ACC112 (cell line): ENCODE measurements around the gene PPP4R2.

Experiments used
- H2AFZ ChIP-seq: fragments of 200-600 bp; sonication (generic); one replicate; pipeline ENCODE4 v1.6.0; 2017; ENCODE audit warnings: antibody characterized with exemption, low read length; ENCODE audit not compliant: unreplicated experiment
- H3K27ac ChIP-seq: fragments of 200-600 bp; sonication (generic); 2 replicates; pipeline ENCODE4 v1.5.1; 2014; ENCODE audit warnings: low read depth, mild to moderate bottlenecking, antibody characterized with exemption, low read length, moderate library complexity
- H3K27me3 ChIP-seq: fragments of 200-600 bp; sonication (generic); 2 replicates; pipeline ENCODE4 v1.6.1; 2014; ENCODE audit warnings: mild to moderate bottlenecking, antibody characterized with exemption, low read length, moderate library complexity, mixed read lengths; ENCODE audit not compliant: insufficient read depth
- H3K36me3 ChIP-seq: fragments of 200-600 bp; sonication (generic); 2 replicates; pipeline ENCODE4 v1.6.1; 2016; ENCODE audit warnings: mild to moderate bottlenecking, antibody characterized with exemption, low read length, moderate library complexity, mixed read lengths; ENCODE audit not compliant: insufficient read depth
- H3K4me1 ChIP-seq: fragments of 200-600 bp; sonication (generic); one replicate; pipeline ENCODE4 v1.6.1; 2016; ENCODE audit warnings: low read length, mixed read lengths; ENCODE audit not compliant: insufficient read depth, unreplicated experiment, control insufficient read depth
- H3K4me3 ChIP-seq: fragments of 200-600 bp; sonication (generic); 2 replicates; pipeline ENCODE4 v1.5.1; 2014; ENCODE audit warnings: mild to moderate bottlenecking, low read depth, low read length
- H3K79me2 ChIP-seq: fragments of 200-600 bp; sonication (generic); one replicate; pipeline ENCODE4 v1.6.0; 2016; ENCODE audit warnings: low read length; ENCODE audit not compliant: control insufficient read depth, unreplicated experiment, insufficient read depth

Gene PPP4R2

DNA sequence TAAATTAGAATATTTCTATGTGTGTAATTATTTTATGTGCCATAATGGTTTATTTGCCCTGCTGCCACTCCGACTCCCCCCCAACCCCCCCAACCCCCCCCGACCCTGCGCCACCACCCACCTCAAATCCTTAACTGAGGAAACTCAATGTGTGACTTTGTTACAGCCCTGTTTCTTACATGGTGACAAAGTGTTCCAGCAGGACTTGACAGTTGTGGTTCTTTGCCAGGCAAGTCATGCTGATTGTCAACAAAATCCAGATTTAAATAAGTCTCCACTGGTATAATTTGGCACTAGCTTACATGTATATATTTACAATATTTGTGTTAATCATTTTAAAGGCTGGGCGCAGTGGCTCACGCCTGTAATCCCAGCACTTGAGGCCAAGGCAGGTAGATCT is 72.6 kb downstream of the PPP4R2 start:
- no peak overlapping the region for H3K4me3 ChIP-seq
- peaks cover 17% of the 10 kb centered on the region for H3K36me3 ChIP-seq
- H3K27me3 ChIP-seq, result no peaks in the 10 kb centered on the region
- no peak overlapping the region for H2AFZ ChIP-seq
- H3K27ac ChIP-seq, result no peak overlapping the region
- H3K79me2 ChIP-seq, result no peaks in the 10 kb centered on the region
- H3K4me1 ChIP-seq, result peaks cover 59% of the 10 kb centered on the region

DNA sequence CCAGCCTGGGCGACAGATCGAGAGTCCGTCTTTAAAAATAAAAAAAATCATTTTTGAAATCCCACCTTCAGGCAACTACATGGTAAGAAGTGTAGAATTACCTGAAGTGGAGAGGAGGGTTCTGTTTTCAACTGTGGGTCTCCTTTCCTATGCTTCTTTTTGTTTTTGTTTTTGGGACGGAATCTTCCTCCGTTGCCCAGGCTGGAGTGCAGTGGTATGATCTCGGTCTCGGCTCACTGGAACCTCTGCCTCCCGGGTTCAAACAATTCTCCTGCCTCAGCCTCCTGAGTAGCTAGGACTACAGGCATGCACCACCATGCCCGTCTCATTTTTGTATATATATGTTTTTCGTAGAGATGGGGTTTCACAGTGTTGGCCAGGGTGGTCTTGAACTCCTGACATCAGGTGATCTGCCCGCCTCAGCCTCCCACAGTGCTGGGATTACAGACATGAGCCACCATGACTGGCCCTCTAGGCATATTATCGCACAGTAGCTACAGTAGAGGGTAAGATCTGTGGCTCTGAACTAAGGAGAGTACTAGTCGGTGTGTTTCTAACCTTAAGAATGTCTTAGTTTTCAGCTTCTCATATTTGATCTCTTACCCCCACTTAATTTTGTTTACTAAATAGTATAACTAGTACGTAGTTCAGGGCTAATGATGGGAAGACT is 73.3 kb downstream of the PPP4R2 start:
- peaks cover 14% of the 10 kb centered on the region for H3K36me3 ChIP-seq
- peak overlapping the region; percentile 28; the same call in 1 of the 2 replicates for H3K4me3 ChIP-seq
- H3K4me1 ChIP-seq, result peaks cover 52% of the 10 kb centered on the region
- H3K79me2 ChIP-seq, result no peaks in the 10 kb centered on the region
- H3K27me3 ChIP-seq, result no peaks in the 10 kb centered on the region
- H2AFZ ChIP-seq, result no peak overlapping the region
- H3K27ac ChIP-seq, result peak overlapping the region; percentile 79

DNA sequence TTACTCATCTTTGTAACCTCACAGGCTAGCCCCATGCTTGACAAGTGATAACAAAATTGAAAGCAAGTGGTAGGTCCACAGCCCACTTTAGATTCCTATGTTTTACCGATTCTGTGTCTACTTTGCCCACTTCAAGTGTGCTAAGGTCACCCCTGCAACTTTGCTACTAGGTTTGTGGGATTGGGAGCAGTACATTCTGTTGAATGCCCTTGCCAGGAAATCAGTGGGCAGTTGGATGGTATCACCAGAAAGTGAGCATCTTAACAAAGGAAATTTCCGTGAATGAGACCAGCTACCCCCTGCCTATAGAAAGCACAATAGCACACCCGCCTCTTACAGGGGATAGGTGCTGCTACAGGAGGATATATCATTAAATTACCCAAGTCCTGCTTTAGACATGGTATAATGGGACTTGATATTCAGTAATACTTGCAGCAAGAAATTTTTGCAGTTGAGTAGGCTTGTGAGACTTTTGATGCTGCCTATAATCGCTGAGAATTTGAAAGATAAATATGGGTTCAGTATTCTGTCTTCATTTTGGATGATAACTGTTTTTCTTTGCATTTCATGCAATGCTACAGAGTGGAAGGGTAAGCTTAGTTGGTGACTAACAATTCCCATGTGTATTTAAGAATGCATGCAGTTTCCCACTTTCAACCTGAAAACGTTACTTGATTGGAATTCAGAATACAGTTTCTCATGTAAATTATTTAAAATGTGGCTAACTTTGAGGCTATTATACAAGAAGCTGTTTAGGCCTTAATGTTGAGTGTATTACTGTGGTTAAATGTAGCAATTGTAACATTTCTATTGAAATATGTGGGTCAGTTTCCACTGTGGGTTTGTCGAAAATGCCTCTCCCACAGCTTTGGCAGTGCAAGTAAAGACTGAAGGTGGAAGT is 74.3 kb downstream of the PPP4R2 start:
- Histone ChIP-seq H2AFZ (no peak overlapping the region), H3K79me2 (no peaks in the 10 kb centered on the region), H3K4me3 (peak overlapping the region; percentile 28), H3K4me1 (peaks cover 43% of the 10 kb centered on the region), H3K36me3 (peaks cover 6% of the 10 kb centered on the region; the same call in 1 of the 2 replicates), H3K27ac (peak overlapping the region; percentile 79), H3K27me3 (no peaks in the 10 kb centered on the region)

DNA sequence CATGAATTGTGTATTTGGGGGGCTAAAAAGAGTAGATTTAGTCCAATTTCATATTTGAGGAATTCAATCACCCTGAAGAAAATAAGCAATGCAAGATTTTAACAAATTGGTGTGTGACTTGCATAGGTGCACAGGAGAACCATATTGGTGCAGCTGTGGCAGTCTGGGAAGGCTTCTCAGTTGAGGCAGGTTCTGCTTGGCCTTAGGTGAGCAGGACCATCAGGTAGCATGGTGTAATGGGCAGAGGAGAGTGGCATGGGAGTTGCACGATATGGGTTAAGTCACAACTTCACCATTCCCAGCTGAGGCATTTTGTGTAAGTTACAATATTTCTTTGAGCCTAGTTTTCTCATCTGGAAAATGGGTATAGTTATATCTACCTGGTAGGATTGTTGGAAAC is 75.3 kb downstream of the PPP4R2 start:
- H3K4me1 ChIP-seq, result peaks cover 36% of the 10 kb centered on the region

DNA sequence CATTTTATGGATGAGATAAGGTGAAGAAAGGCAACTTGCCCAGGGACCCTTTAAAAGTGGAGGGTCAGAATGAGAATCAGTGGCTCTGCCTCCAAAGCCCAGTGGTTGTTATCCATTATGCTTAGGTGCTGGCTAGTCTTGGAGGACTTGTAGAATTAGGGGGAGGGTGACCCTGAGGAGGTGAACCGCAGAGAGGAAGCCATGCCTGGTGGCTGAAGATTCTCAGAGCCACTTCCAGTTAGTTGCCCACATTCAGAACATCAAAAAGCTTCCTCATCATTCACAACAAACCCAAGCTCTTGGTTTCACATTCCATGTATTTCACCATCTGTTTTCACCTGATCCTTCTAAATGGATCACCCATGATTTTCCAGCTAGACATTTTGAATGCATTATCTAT is 76.0 kb downstream of the PPP4R2 start:
- peaks cover 5% of the 10 kb centered on the region; the same call in 1 of the 2 replicates for H3K36me3 ChIP-seq
- H2AFZ ChIP-seq, result no peak overlapping the region
- H3K4me1 ChIP-seq, result peaks cover 36% of the 10 kb centered on the region
- H3K27ac ChIP-seq, result peak overlapping the region; percentile 79; the same call in 1 of the 2 replicates
- H3K27me3 ChIP-seq, result no peaks in the 10 kb centered on the region
- H3K79me2 ChIP-seq, result no peaks in the 10 kb centered on the region
- H3K4me3 ChIP-seq, result no peak overlapping the region

More for the DNA sequence above, 75.3 kb downstream of the PPP4R2 start:
- Histone ChIP-seq H3K79me2 (no peaks in the 10 kb centered on the region), H3K4me3 (0 out of 2 replicates have a peak overlapping the region, but pooled peaks have one; percentile 28), H3K27ac (peak overlapping the region; percentile 79), H3K27me3 (no peaks in the 10 kb centered on the region), H3K36me3 (peaks cover 6% of the 10 kb centered on the region; the same call in 1 of the 2 replicates), H2AFZ (no peak overlapping the region)

DNA sequence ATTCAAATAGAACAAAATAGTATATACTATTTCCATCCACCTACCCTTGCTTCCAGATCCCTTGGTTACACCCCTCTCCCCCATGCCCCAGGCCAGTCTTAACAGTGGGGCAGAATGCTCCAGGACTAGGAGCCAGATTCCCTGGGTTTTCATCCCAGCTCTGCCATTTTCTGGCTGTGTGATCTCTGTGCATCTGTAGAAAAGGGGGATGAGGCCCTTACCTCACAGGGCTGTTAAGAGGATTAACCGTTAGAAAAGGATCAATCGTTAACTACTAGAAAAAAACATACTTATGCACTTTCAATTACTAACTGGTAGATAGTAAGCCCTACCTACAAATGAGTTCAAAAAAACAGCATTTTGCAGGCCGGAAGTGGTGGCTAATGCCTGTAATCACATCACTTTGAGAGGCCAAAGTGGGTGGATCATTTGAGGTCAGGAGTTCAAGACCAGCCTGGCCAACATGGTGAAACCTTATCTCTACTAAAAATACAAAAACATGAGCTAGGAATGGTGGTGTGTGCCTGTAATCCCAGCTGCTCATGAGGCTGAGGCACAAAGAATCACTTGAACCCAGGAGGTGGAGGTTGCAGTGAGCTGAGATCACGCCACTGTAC is 76.6 kb downstream of the PPP4R2 start:
- Histone ChIP-seq H3K4me3 (no peak overlapping the region), H3K27me3 (no peaks in the 10 kb centered on the region), H3K36me3 (no peaks in the 10 kb centered on the region), H2AFZ (no peak overlapping the region), H3K79me2 (no peaks in the 10 kb centered on the region), H3K27ac (no peak overlapping the region), H3K4me1 (peaks cover 36% of the 10 kb centered on the region)

DNA sequence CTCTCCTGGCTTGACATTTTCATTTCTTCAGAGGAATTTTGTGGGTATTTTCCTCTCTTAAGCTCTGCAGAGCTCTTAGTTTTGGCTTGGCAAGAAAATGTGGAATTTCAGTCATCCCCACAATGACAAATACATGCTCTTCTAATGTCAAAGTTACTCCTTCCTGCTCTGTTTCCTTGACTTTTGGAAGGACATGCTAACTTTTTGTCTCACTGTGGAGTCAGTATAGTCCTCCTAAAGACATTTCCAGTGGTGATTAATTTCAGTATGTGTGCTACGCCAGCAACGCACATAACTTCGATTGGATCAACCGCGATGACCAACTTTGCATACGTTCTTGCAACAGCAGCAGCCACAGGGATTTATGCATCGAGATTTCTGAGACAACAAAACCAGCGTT is 78.2 kb downstream of the PPP4R2 start:
- Histone ChIP-seq H2AFZ (no peak overlapping the region), H3K79me2 (no peaks in the 10 kb centered on the region), H3K27me3 (no peaks in the 10 kb centered on the region), H3K4me1 (peaks cover 36% of the 10 kb centered on the region), H3K4me3 (no peak overlapping the region), H3K36me3 (no peaks in the 10 kb centered on the region), H3K27ac (no peak overlapping the region)

DNA sequence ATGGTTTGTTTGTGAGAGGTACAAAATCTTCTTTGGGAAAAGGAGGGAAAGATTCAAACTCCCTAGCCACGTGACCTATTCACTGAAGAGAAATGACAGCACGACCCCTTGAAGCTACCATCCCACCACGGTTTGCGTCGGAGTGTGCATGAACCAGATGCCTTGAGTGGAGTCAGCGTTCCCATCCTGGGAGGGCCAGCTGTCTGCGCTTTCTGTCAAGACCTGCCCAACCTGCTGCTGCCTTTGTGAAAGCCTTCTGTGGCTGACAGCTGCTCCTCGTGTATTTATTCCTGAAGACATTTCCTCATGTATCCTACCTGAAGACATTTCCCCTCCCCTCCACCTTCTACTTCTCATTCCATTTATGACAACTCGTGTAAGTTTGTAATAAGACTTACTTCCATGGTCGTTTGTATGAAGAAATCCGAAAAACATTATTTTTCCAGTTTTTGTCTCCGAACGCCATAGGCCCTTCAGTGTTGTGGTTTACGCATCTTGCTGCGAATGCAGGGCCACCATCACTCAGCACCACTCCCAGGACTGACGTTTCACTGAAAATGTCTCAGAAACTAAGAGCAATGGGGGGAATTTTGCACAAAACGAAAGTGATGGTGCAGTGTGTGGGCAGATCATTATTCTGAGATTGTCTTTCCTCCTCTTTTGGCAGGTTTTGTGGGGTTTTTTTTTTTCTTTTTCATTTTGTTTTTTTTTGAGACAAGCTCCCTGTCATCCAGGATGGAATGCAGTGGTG is 83.8 kb downstream of the PPP4R2 start:
- no peaks in the 10 kb centered on the region for H3K27me3 ChIP-seq
- H3K79me2 ChIP-seq, result no peaks in the 10 kb centered on the region
- H3K4me1 ChIP-seq, result no peaks in the 10 kb centered on the region
- H3K27ac ChIP-seq, result no peak overlapping the region
- no peak overlapping the region for H3K4me3 ChIP-seq
- no peaks in the 10 kb centered on the region for H3K36me3 ChIP-seq
- H2AFZ ChIP-seq, result no peak overlapping the region

DNA sequence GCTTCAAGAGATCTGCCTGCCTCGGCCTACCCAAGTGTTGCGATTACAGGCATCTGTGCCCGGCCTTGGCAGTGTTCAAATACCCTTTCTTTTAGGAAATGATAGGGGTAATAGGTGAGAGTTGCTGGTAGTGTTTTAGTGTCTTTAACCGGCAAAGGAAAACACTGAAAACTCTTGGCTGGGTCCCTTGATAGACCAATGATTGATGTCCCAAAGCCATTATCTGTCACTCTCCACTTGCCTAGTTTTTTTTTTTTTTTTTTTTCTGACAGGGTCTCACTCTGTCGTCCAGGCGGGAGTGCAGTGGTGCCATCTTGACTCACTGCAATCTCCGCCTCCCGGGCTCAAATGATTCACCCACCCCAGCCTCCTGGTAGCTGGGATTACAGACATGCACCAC is 84.5 kb downstream of the PPP4R2 start:
- H3K4me1 ChIP-seq, result no peaks in the 10 kb centered on the region
- H3K4me3 ChIP-seq, result no peak overlapping the region
- H3K27ac ChIP-seq, result no peak overlapping the region
- no peaks in the 10 kb centered on the region for H3K36me3 ChIP-seq
- H3K79me2 ChIP-seq, result no peaks in the 10 kb centered on the region
- H2AFZ ChIP-seq, result no peak overlapping the region
- no peaks in the 10 kb centered on the region for H3K27me3 ChIP-seq

DNA sequence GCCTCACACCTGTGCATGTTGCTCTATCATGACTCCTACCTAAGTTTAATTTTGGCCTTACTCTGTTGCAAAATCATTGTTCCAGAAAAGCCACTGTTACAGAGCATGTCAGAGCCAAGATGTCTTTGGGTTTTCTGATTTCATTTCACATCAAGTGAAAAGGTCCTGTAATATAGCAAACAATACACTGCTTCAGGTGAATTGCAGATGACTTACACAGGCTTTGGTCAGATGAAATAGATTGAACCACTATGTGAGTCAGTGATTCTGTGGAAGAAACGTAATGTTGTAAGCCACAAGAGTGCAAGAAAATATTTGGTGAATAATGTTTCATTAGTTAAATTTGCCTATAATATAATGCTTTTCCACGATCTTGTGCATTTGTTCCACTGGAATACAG is 87.6 kb downstream of the PPP4R2 start:
- H3K27ac ChIP-seq, result no peak overlapping the region
- H3K27me3 ChIP-seq, result no peaks in the 10 kb centered on the region
- H3K4me3 ChIP-seq, result no peak overlapping the region
- H3K4me1 ChIP-seq, result no peaks in the 10 kb centered on the region
- H3K79me2 ChIP-seq, result no peaks in the 10 kb centered on the region
- H3K36me3 ChIP-seq, result no peaks in the 10 kb centered on the region
- H2AFZ ChIP-seq, result no peak overlapping the region
